ENCODE data around the gene LRCH3.

Gene LRCH3

GRCh38 chr3:197742787-197743186, 48.3 kb upstream of the LRCH3 start:
- POLR2A ChIA-PET = no interaction called here
- CTCF ChIA-PET = interaction anchor here (0.6 kb wide), 1 partner anchor 917 kb away, joined by 3 read pairs; no protein-coding TSS in a partner anchor
- no peaks in the 10 kb centered on the region for H3K4me1 ChIP-seq (ENCODE audit: control insufficient read depth, insufficient read depth, low read length)
- TF ChIP-seq ZBTB26 (tag by site-specific recombination; optimal IDR thresholded peaks at IDR 0.05) (no peak), ZNF48 (tag by site-specific recombination; IDR thresholded peaks at IDR 0.05) (no peak), ZNF501 (tag by site-specific recombination; IDR thresholded peaks at IDR 0.05) (no peak), ZNF19 (tag by site-specific recombination; IDR thresholded peaks at IDR 0.05; ENCODE audit: low read depth) (no peak), ZSCAN23 (tag by site-specific recombination; IDR thresholded peaks at IDR 0.05) (no peak), ZNF16 (tag by site-specific recombination; IDR thresholded peaks at IDR 0.05; ENCODE audit: low read depth) (no peak), ZNF148 (tag by site-specific recombination; IDR thresholded peaks at IDR 0.05; ENCODE audit: borderline replicate concordance) (no peak), ZIC2 (tag by site-specific recombination; IDR thresholded peaks at IDR 0.05) (no peak), GLIS1 (tag by site-specific recombination; IDR thresholded peaks at IDR 0.05) (no peak), KLF16 (tag by site-specific recombination; IDR thresholded peaks at IDR 0.05) (no peak), ZEB2 (tag by site-specific recombination; IDR thresholded peaks at IDR 0.05) (no peak), ZFP41 (tag by site-specific recombination; IDR thresholded peaks at IDR 0.05; ENCODE audit: borderline replicate concordance) (no peak), ZNF404 (tag by site-specific recombination; IDR thresholded peaks at IDR 0.05) (no peak), ZNF433 (tag by site-specific recombination; IDR thresholded peaks at IDR 0.05; ENCODE audit: low read depth) (no peak), ZNF311 (tag by site-specific recombination; IDR thresholded peaks at IDR 0.05; ENCODE audit: borderline replicate concordance) (no peak)
- H3K36me3 ChIP-seq (ENCODE audit: control insufficient read depth in 2 of 2, insufficient read depth in 1 of 2, low read length in 2 of 2) = no peaks in the 10 kb centered on the region
- no peak overlapping the region for H3K27ac ChIP-seq (ENCODE audit: extremely low read depth, low read depth, low read length)
- H3K9me3 ChIP-seq (ENCODE audit: control insufficient read depth, insufficient read depth, low read depth, low read length) = no peaks in the 10 kb centered on the region
- no peak overlapping the region for H3K4me3 ChIP-seq (ENCODE audit: low read depth, low read length)

DNA sequence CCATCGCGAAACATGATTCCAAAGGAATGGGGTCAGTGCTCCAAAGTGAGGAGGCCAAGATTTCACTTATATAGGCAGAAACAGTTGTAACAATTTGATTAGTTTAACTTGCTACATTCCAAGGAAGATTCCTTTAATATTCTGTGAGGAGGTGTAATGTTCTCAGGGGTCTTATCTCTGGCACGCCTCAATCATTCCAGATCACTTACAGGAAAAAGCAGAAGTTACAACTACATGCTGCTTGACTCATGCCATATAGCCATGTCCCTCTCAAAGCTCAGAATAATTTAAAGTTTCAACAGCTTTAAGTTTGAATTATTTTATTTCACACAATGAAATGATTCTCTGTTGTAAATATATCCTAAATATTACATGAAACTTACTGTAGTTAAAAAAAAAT, 44.8 kb upstream of the LRCH3 start:
- Histone ChIP-seq H3K27ac (ENCODE audit: extremely low read depth, low read depth, low read length) (no peak overlapping the region), H3K4me3 (ENCODE audit: low read depth, low read length) (no peak overlapping the region), H3K36me3 (ENCODE audit: control insufficient read depth in 2 of 2, insufficient read depth in 1 of 2, low read length in 2 of 2) (no peaks in the 10 kb centered on the region), H3K4me1 (ENCODE audit: control insufficient read depth, insufficient read depth, low read length) (no peaks in the 10 kb centered on the region), H3K9me3 (ENCODE audit: control insufficient read depth, insufficient read depth, low read depth, low read length) (no peaks in the 10 kb centered on the region)
- TF ChIP-seq ZNF580 (tag by site-specific recombination; IDR thresholded peaks at IDR 0.05) (no peak), ZNF362 (tag by site-specific recombination; IDR thresholded peaks at IDR 0.05) (no peak), ZNF24 (tag by site-specific recombination; IDR thresholded peaks at IDR 0.05) (no peak)
- POLR2A ChIA-PET = interaction anchor here (1.3 kb wide), 1 partner anchor 9 kb away, joined by 3 read pairs; no protein-coding TSS in a partner anchor
- CTCF ChIA-PET = interaction anchor here (0.6 kb wide), 1 partner anchor 34 kb away, joined by 4 read pairs; no protein-coding TSS in a partner anchor

Measured in HEK293 (cell line).